ENCODE results near the gene ACLY.

DNA sequence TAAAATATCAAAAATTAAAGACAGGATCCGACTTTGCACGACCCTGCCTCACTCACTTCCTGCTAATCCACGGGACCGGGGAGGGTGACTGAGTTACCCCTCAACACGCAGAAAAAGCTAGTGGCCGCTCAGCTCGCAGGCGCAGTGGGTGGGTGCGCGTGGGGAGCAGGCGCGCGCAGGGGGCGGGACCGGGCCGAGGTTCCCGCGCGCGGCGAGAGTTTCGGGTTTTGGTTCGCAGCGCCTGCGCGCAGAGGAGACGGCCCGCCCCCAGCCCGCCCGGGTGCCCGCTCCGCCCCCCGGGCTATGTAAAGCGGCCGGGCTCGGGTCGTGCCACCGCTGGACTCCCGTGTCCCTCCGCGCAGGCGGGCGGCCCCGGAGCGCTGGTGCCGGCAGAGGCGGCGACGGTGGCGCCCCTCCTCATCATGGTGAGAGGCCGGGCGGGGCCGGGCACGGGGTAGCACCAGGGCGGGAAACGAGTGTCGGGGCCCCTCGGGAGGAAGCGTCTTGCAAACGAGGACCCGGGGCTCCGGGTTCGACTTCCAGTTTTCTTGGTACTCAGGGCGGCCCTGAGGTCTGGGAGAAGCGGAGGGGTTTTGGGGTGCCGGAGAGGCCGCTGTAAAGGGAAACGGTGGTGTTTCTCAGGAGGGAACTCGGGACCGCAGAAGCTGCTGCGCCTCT lies 47.9 kb upstream of the ACLY start, which contains the start of gene CNP:
- TF ChIP-seq, protein P1, sequence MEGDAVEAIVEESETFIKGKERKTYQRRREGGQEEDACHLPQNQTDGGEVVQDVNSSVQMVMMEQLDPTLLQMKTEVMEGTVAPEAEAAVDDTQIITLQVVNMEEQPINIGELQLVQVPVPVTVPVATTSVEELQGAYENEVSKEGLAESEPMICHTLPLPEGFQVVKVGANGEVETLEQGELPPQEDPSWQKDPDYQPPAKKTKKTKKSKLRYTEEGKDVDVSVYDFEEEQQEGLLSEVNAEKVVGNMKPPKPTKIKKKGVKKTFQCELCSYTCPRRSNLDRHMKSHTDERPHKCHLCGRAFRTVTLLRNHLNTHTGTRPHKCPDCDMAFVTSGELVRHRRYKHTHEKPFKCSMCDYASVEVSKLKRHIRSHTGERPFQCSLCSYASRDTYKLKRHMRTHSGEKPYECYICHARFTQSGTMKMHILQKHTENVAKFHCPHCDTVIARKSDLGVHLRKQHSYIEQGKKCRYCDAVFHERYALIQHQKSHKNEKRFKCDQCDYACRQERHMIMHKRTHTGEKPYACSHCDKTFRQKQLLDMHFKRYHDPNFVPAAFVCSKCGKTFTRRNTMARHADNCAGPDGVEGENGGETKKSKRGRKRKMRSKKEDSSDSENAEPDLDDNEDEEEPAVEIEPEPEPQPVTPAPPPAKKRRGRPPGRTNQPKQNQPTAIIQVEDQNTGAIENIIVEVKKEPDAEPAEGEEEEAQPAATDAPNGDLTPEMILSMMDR (conservative IDR thresholded peaks at IDR 0.05): no peak
- TF ChIP-seq EZH2 (IDR thresholded peaks at IDR 0.05; ENCODE audit: low read depth): no peak

Data from PC-9 (cell line).